GM20000 (cell line): Measurements from ENCODE around the gene TNK1.
A peak's percentile ranks its signal among the peaks of the same experiment; 100 is the strongest.
"Not testable (repeated sequence)": the region's sequence is repeated elsewhere in the genome, so short reads cannot be mapped to it uniquely, and the experiment has no call there.

Source experiments
- DNase-seq: peaks from one replicate; pipeline ENCODE4 v3.0.0; 2012; ENCODE audit warnings: low spot score
- TF ChIP-seq, protein P1 (sequence below): IDR thresholded peaks from 2 replicates; pipeline ENCODE4 v1.5.1; 2012; ENCODE audit warnings: mild to moderate bottlenecking, control low read depth; ENCODE audit errors: extremely low read depth, missing control alignments

TNK1 gene

DNA sequence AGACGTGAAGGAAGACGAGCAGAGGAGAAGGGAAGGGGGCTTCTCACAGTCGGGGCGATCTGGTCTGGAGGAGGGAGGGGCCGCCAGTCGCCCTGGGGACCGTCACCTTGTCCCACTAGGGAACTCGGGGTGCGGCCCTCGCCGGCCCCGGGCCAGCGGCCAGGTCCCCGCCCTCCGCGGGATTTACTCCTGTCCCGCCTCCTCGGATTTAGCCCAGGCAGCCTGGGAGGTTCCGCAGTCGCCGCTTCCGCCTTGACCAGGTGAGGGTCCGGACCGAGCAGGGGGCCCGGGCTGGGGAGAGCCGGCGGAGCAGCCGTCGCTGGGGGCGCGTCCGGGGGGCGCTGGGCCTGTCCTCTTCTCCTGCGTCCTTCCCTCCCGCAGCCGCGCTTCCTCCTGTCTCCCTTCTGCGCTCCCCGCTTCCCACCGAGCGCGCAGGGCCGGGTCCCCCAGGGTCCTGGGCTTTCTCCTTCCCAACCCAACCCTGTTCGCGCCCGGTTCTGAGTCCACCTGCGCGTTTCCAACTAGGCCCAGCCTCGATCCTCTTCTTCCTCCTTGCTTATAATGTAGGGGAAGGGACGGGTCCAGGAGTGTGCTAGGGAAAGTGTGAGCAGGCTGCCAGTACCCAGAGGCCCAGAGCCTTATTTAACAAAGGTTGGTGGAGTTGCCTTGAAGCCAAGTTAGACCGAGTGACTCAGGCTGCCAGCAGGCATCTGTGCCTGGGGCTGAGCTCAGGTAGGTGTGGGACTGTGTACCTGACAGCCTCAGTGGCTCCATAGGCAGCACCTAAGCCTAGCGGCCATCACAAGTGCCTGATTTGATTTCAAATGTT is at the start of gene TNK1:
TNK1 (plus strand) TSS at position 235 of the 829 bp plus-strand sequence. CDS start 1,838 bp downstream, outside the sequence.
- DNase-seq, result no peak
- TF ChIP-seq, protein P1, sequence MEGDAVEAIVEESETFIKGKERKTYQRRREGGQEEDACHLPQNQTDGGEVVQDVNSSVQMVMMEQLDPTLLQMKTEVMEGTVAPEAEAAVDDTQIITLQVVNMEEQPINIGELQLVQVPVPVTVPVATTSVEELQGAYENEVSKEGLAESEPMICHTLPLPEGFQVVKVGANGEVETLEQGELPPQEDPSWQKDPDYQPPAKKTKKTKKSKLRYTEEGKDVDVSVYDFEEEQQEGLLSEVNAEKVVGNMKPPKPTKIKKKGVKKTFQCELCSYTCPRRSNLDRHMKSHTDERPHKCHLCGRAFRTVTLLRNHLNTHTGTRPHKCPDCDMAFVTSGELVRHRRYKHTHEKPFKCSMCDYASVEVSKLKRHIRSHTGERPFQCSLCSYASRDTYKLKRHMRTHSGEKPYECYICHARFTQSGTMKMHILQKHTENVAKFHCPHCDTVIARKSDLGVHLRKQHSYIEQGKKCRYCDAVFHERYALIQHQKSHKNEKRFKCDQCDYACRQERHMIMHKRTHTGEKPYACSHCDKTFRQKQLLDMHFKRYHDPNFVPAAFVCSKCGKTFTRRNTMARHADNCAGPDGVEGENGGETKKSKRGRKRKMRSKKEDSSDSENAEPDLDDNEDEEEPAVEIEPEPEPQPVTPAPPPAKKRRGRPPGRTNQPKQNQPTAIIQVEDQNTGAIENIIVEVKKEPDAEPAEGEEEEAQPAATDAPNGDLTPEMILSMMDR, result no peak

DNA sequence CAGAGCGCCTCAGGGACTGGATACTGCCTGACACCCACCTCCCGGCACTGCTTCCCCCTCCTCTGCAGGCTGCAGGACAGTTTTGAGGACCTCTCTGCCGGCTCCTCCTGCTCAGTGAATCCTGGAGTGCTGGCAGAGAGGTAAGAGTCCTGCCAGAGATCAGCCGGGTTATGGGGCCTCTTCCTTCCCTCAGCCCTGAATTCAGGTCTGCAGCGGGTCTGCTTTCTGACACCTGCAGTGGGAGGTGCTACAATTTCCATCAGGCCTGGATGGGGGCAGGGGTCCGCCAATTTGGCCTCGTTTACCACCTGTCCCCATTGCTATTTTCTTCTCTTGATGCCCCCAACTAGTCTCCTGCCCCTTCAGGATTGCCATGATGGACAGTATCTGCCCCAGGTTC is 48.8 kb upstream of the TNK1 start:
- DNase-seq, result no peak
- TF ChIP-seq, protein P1, result no peak

DNA sequence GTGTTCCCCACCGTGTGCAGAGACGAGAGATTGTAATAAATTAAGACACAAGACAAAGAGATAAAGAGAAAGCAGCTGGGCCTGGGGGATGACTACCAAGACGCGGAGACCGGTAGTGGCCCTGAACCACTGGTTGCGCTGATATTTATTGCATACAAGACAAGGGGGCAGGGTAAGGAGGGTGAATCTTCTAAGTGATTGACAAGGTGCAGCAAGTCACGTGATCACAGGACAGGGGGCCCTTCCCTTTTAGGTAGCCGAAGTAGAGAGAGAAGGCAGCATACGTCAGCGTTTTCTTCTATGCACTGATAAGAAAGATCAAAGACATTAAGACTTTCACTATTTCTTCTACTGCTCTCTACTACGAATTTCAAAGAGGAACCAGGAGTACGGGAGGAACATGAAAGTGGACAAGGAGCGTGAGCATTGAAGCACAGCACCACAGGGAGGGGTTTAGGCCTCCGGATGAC is 48.3 kb upstream of the TNK1 start:
- not testable (repeated sequence) for DNase-seq

DNA sequence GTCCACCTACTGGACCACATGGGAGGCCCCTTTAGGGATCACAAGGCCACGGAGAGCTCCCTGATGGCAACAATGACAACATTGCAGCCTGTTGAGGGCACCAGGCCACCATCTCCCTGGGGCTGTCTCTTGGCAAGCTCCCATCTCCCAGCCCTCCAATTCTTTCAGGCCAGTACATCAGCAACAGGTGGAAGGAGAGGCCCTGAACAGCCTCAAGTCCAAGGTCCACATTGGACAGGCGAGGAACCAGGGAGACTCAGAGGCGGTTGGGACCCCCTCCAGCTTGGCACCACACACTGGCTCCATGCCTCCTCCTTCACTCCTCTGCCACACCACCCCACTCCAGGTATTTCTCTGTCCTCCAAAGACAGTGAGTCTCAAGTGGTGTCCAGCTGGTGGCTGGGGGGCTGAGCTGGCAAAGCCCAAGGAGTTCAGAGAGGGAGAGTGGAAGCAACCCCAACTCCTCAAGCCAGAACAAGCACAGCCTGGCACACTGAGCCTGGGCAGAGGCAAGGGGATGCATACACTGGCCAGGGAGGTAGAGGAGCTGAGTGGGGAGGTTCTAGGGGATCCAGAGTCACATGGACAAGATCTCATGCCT is 45.9 kb upstream of the TNK1 start:
- TF ChIP-seq, protein P1, result no peak
- no peak for DNase-seq

DNA sequence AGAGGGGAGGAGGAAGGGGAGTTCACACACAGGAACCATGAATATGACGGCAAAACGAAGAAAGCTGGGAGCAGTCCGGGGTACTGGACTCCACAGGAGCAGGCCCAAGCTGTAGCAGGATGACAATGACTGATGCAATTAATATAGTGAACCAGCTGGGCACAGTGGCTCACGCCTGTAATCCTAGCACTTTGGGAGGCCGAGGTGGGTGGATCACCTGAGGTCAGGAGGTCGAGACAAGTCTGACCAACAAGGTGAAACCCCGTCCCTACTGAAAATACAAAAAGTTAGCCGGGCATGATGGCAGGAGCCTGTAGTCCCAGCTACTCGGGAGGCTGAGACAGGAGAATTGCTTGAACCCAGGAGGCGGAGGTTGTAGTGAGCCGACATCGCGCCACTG is 45.1 kb upstream of the TNK1 start:
- DNase-seq, result not testable (repeated sequence)

DNA sequence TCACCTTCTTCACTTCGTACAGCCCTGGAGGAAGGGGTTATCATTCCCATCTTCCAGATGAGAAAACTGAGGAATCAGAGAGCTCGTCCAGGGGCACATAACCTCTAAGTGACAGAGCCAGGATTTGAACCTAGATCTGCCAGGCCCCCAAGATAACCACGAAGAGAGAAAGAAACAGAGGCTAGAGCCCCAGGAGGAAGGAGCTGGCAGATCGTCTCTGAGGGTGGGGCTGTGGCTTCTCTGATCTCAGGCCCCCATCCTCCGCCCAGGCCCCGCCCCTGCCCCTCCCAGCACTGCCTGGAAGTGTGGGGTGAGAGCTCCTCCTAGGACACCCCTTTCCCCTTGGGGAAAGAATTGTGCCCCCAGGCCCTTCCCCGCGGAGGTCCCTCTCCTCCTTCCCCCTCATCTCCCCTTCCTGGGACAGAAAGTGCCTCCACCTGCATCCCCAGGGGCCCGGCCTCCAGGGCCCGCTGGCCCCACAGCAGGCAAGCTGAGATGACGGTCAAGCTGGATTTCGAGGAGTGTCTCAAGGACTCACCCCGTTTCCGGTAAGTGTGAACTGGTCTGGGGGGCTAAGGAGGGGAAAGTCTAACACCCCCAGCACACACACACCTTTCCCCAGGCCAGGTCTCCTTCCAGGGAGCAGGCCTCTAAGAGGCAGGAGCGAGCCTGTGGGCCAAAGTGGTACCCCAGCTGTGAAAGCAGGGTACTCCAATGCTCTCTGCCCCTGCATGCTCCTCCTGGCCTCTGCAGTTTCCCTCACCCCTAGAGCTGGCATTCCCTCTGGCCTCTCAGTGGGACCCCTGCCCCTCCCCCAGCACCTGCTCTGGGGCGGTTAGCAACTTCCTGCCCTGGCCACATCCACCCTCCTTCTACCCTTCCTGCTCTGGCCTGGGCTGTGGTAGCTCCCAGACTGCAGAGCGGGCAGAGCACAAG is 44.4 kb upstream of the TNK1 start, which contains the start of gene ACAP1:
ACAP1 (plus strand) TSS at position 290 of the 936 bp plus-strand sequence; CDS start at position 496, 206 bp downstream.
- TF ChIP-seq, protein P1, result no peak
- peak; percentile 81 for DNase-seq

DNA sequence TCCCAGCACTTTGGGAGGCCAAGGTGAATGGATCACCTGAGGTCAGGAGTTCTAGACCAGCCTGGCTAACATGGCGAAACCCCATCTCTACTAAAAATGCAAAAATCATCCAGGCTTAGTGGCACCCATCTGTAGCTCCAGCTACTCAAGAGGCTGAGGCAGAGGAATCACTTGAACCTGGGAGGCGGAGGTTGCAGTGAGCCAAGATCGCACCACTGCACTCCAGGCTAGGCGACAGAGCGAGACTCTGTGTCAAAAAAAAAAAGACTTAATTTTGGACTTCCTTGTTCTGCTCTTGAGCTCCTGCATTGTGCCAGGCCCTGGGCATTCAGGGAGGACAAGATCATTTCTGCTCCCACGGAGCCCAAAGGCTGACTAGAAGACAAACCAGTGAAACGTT is 43.3 kb upstream of the TNK1 start:
- not testable (repeated sequence) for DNase-seq

DNA sequence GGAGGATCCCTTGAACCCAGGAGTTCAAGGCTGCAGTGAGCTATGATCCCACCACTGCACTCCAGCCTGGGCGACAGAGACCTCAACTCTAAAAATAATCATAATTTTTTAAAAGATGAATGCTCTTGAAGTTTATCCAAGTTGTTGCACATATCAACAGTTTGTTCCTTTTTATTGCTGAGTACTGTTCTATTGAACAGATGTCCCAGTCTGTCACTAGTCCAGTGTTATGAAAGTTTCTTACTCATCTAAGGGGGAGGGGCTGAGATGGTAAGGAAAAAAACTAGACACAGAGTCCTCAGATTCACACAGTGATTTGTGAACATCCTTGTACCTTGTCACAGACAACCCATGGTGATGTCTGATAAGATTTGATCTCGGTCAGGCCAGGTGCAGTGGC is 40.7 kb upstream of the TNK1 start:
- TF ChIP-seq, protein P1, result no peak
- DNase-seq, result no peak
